Stimulated activated CD8-positive, alpha-beta memory T cell treated with anti-CD3 and anti-CD28 coated beads, Interleukin-15, amount 100 ng/mL, for 1 hour (primary cell): ENCODE data around the gene MAPKAPK2.
"Not testable (repeated sequence)": the region's sequence is repeated elsewhere in the genome, so short reads cannot be mapped to it uniquely, and the experiment has no call there.

Source experiments
- DNase-seq: peaks from one replicate; pipeline ENCODE4 v3.0.0-alpha.2; 2020; ENCODE audit warnings: low read depth

Gene MAPKAPK2

DNA sequence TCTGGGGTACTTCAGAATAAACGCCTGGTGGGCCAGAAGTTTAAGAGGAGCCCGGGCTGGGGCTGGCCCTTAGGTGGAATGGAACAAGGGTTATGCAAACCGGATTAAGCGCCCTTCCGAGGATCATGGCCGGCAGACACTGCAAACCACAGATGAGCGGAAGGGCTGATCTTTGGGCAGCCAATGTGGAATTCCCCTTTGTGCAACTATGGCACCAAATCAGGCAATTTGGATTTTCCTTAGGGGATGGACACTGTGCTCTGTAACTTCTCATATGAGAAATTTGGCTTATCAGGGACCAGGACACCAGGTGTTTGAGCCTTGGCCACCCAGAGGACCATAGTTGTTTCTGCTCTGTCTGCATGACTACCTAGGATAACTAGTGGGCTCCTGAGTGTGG, 93.3 kb downstream of the MAPKAPK2 start:
- no peak for DNase-seq

DNA sequence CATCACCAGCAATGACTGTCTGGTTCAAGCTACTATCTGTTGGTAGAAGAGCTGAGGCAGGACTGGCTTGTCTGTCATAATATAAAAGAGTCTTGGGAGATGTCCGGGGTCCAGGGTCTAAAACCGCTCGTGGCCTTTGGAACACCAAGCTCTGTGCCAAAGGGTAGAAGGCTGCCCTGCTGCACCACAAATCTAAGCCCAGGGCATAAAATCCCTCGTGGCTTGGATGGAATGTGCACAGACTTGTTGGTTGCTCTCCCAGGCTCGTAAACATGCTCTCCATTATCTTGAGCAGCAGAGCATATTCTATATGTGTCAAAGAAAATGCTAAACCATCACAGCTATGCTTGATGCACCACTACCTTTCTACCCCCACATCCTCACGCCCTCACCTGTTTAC, 94.2 kb downstream of the MAPKAPK2 start:
- DNase-seq: not testable (repeated sequence)

DNA sequence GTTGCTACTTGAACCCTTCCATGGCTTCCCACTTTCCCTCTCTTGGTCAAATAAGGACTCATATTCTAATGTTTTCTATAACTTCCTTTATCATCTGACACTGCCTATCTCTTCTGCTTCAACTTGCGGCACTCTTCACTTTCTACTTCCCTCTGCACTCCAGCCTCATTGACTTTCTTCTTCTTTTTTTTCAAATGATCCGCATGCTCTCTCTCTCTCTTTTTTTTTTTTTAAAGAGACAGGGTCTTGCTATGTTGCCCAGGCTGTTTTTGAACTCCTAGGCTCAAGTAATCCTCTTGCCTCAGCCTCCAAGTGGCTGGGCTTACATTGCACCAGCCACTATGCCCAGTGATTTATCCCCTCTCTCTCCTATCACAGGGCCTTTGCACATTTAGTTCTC, 94.9 kb downstream of the MAPKAPK2 start:
- DNase-seq: no peak

DNA sequence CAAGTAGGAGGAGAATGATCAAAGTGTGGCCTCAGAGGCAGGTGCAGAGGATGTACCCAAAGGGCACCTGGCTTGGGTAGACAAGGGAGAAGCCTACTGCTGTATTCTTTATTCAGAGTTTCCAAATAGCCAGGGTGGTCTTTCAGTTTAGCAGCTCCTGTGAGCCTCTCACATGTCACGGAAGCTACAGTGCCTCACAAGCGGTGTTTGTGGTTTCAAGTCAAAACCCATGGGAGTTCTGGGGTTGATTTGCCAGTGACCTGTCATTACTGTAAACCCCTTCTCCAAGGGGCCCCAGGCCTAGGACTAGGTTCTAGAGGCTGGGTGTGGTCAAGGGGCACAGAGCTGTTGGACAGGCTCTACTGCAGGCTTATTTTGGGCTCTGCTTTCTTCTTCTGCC, 97.7 kb downstream of the MAPKAPK2 start:
- no peak for DNase-seq

DNA sequence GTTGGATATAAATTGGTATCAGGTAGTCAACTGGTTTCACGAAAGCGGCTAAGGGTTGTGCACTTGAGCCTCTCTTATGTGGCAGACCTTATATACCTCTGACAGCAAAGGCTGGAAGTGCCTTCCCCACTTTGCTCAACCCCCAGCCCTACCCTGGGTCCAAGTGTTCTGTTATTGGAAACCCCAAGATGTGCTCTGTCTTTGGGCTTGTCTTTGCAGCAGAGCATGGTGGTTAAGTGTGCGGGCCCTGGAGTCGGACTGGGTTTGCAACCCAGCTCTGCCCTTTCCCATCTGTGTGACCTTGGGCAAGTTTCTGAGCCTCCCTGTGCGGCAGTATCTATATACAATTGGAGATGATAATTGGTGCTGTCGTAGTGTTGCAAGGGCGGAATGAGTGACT, 98.8 kb downstream of the MAPKAPK2 start:
- DNase-seq: no peak
